Chondrocyte (in vitro differentiated cells): ENCODE data around the gene MYCBPAP. TPM values are rescaled to one million over a fixed set of nuclear protein-coding genes. Genes with fewer than 3 reads are reported as not detected.

Source experiments
- DNase-seq: peaks from one replicate; pipeline ENCODE4 v3.0.0; 2021; ENCODE audit warnings: mixed read lengths, low spot score
- H3K27ac Mint-ChIP-seq: one replicate; pipeline ENCODE4 v1.8.0; 2021; ENCODE audit warnings: mild to moderate bottlenecking, moderate library complexity, mixed read lengths; ENCODE audit not compliant: unreplicated experiment
- H3K27me3 Mint-ChIP-seq: 2 replicates; pipeline ENCODE4 v1.8.0; 2021; ENCODE audit warnings: low read depth, mixed read lengths
- H3K36me3 Mint-ChIP-seq: 2 replicates; pipeline ENCODE4 v1.8.0; 2021; ENCODE audit warnings: low read depth, mixed read lengths
- H3K4me1 Mint-ChIP-seq: 2 replicates; pipeline ENCODE4 v1.8.0; 2021; ENCODE audit warnings: low read depth, mild to moderate bottlenecking, mixed read lengths
- H3K4me3 Mint-ChIP-seq: one replicate; pipeline ENCODE4 v1.8.0; 2021; ENCODE audit warnings: mild to moderate bottlenecking, moderate library complexity, mixed read lengths; ENCODE audit not compliant: unreplicated experiment
- H3K9me3 Mint-ChIP-seq: 2 replicates; pipeline ENCODE4 v1.8.0; 2021; ENCODE audit warnings: low read depth, mixed read lengths
- CTCF ChIP-seq: fragments of 200-600 bp; sonication (generic); IDR thresholded peaks from 2 replicates; pipeline ENCODE4 v1.5.0; 2021; ENCODE audit warnings: antibody characterized with exemption, mild to moderate bottlenecking, moderate library complexity
- long read RNA-seq: library from polyadenylated mRNA; stranded (forward); transcript quantifications from one replicate; pipeline ENCODE4 v2.0.0, GENCODE V29; 2021
- total RNA-seq: library from RNA; stranded (reverse); gene quantifications from 3 replicates; pipeline ENCODE4 v1.2.1, GENCODE V29; 2021

Gene MYCBPAP
- 0.99 to 1.2 TPM (median 1.00 TPM) in 3 replicates for total RNA-seq
- long read RNA-seq: 0 reads

- Mint-ChIP-seq H3K27ac (peak within 1 kb of the TSS; percentile 76), H3K36me3 (no peaks in the 10 kb centered on the region)
- peak; percentile 64 for TF ChIP-seq CTCF
These were observed at the start of gene MYCBPAP for GRCh38 chr17:50507871-50508572. TSS of gene MYCBPAP (plus strand) at chr17:50508439. CDS start at chr17:50508675, 236 bp downstream.

GRCh38 chr17:50458701-50459676 is 49.2 kb upstream of the MYCBPAP start:
- Mint-ChIP-seq H3K4me3 (no peak overlapping the region), H3K9me3 (no peaks in the 10 kb centered on the region), H3K4me1 (no peaks in the 10 kb centered on the region), H3K36me3 (peaks cover 2% of the 10 kb centered on the region), H3K27me3 (no peaks in the 10 kb centered on the region), H3K27ac (no peak overlapping the region)
- no peak for TF ChIP-seq CTCF
- no peak for DNase-seq

More at GRCh38 chr17:50507871-50508572, at the start of gene MYCBPAP:
- Mint-ChIP-seq H3K4me3 (peak within 1 kb of the TSS; percentile 73), H3K9me3 (no peaks in the 10 kb centered on the region), H3K27me3 (no peaks in the 10 kb centered on the region), H3K4me1 (peaks cover 28% of the 10 kb centered on the region)
- DNase-seq: peak; percentile 78

GRCh38 chr17:50459756-50460155 is 48.5 kb upstream of the MYCBPAP start:
- H3K27me3 Mint-ChIP-seq: no peaks in the 10 kb centered on the region
- H3K27ac Mint-ChIP-seq: no peak overlapping the region
- H3K4me3 Mint-ChIP-seq: no peak overlapping the region
- H3K4me1 Mint-ChIP-seq: no peaks in the 10 kb centered on the region
- DNase-seq: no peak
- peaks cover 2% of the 10 kb centered on the region for H3K36me3 Mint-ChIP-seq
- no peak for TF ChIP-seq CTCF
- H3K9me3 Mint-ChIP-seq: no peaks in the 10 kb centered on the region

GRCh38 chr17:50460831-50461526 is 47.3 kb upstream of the MYCBPAP start:
- no peak for TF ChIP-seq CTCF
- peaks cover 2% of the 10 kb centered on the region for H3K36me3 Mint-ChIP-seq
- H3K27ac Mint-ChIP-seq: no peak overlapping the region
- no peaks in the 10 kb centered on the region for H3K27me3 Mint-ChIP-seq
- no peak for DNase-seq
- no peaks in the 10 kb centered on the region for H3K4me1 Mint-ChIP-seq
- no peak overlapping the region for H3K4me3 Mint-ChIP-seq
- no peaks in the 10 kb centered on the region for H3K9me3 Mint-ChIP-seq
